ENCODE results near the gene ANKRD37. TPM values are rescaled to one million over a fixed set of nuclear protein-coding genes. Genes with fewer than 3 reads are reported as not detected.

The ANKRD37 gene
- total RNA-seq, 1 experiment from 2014 or later: 3.7 TPM

DNA sequence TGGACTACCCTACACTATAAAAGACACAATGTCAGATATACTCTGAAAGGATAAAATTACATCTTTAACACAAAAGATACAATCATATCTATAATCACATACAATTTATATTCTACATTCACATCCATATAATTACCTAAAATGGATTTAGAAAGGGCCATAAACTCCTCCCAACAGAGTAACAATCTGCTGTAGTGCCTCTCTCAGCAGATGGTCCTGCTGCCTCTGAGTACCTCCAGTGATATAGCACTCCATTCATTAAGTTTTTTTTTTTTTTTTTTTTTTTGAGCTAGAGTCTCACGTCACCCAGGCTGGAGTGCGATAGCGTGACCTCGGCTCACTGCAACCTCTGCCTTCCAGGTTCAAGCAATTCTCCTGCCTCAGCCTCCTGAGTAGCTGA, 7.4 kb downstream of the ANKRD37 start:
- H2BK20ac ChIP-seq (ENCODE audit: low read depth, low read length, poor library complexity, severe bottlenecking): no peak overlapping the region
- H3K79me2 ChIP-seq (ENCODE audit: insufficient read depth, low read length): no peaks in the 10 kb centered on the region
- H2BK120ac ChIP-seq (ENCODE audit: low read depth, low read length, poor library complexity, severe bottlenecking): no peak overlapping the region
- no peak overlapping the region for H2BK5ac ChIP-seq (ENCODE audit: insufficient read length, low read length)
- no peak overlapping the region for H3K18ac ChIP-seq (ENCODE audit: insufficient read length, low read depth, low read length)
- no peaks in the 10 kb centered on the region for H3K4me1 ChIP-seq (ENCODE audit: insufficient read depth, low read length)
- WGBS (ENCODE audit: extremely low coverage, insufficient read length, low lambda C conversion rate): no CpG with 5 or more reads among the region's 4 CpGs
- no peaks in the 10 kb centered on the region for H3K9me3 ChIP-seq (ENCODE audit: control insufficient read depth, low read depth, low read length)
- H3K23me2 ChIP-seq (ENCODE audit: insufficient read length, low read depth, low read length, poor library complexity, severe bottlenecking): no peaks in the 10 kb centered on the region
- H3K9ac ChIP-seq (ENCODE audit: extremely low read depth, insufficient read length, low read length): no peak overlapping the region
- no peak overlapping the region for H3K23ac ChIP-seq (ENCODE audit: insufficient read length, low read depth, low read length)
- TF ChIP-seq, protein P1, sequence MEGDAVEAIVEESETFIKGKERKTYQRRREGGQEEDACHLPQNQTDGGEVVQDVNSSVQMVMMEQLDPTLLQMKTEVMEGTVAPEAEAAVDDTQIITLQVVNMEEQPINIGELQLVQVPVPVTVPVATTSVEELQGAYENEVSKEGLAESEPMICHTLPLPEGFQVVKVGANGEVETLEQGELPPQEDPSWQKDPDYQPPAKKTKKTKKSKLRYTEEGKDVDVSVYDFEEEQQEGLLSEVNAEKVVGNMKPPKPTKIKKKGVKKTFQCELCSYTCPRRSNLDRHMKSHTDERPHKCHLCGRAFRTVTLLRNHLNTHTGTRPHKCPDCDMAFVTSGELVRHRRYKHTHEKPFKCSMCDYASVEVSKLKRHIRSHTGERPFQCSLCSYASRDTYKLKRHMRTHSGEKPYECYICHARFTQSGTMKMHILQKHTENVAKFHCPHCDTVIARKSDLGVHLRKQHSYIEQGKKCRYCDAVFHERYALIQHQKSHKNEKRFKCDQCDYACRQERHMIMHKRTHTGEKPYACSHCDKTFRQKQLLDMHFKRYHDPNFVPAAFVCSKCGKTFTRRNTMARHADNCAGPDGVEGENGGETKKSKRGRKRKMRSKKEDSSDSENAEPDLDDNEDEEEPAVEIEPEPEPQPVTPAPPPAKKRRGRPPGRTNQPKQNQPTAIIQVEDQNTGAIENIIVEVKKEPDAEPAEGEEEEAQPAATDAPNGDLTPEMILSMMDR (conservative IDR thresholded peaks at IDR 0.05): no peak
- H3K56ac ChIP-seq (ENCODE audit: insufficient read length, low read depth, low read length): no peak overlapping the region
- H3K79me1 ChIP-seq (ENCODE audit: insufficient read depth, low read depth, low read length, poor library complexity, severe bottlenecking): no peaks in the 10 kb centered on the region
- peaks cover 3 to 72% (median 66%) of the 10 kb centered on the region in 3 experiments; a peak in 6 of 7 replicates for H3K36me3 Mint-ChIP-seq (ENCODE audit: insufficient read depth in 1 of 3, low read depth in 3 of 3)
- DNase-seq: no peak
- H3K4me3 Mint-ChIP-seq: no peak overlapping the region
- no peak overlapping the region for H2BK15ac ChIP-seq (ENCODE audit: low read depth, low read length)
- H2AFZ ChIP-seq (ENCODE audit: low read length): no peak overlapping the region
- no peaks in the 10 kb centered on the region for H3K27me3 Mint-ChIP-seq (ENCODE audit: low read depth)
- H3K27ac ChIP-seq (ENCODE audit: insufficient read length, low read depth, low read length): no peak overlapping the region
- no peaks in the 10 kb centered on the region for H4K20me1 ChIP-seq (ENCODE audit: control insufficient read depth, insufficient read depth, insufficient read length)
- H4K5ac ChIP-seq (ENCODE audit: insufficient read length, low read depth, low read length): no peak overlapping the region
- peaks cover 0 to 2% of the 10 kb centered on the region in 2 experiments; a peak in 1 of 4 replicates for H3K4me1 Mint-ChIP-seq
- no peaks in the 10 kb centered on the region for H3K9me3 Mint-ChIP-seq
- H3K27ac Mint-ChIP-seq: no peak overlapping the region; a peak in 1 of 7 replicates
- no peak overlapping the region for H2AK5ac ChIP-seq (ENCODE audit: insufficient read length, low read length)
- no peak overlapping the region for H3K4me2 ChIP-seq (ENCODE audit: insufficient read depth, insufficient read length, low read length)
- H3K14ac ChIP-seq (ENCODE audit: insufficient read depth, low read length): no peak overlapping the region
- H4K91ac ChIP-seq (ENCODE audit: insufficient read length, low read depth, low read length): no peak overlapping the region
- no peak overlapping the region for H3T11ph ChIP-seq (ENCODE audit: low read length)
- no peaks in the 10 kb centered on the region for H3K27me3 ChIP-seq (ENCODE audit: insufficient read depth, low read length)
- no peak overlapping the region for H2BK12ac ChIP-seq (ENCODE audit: insufficient read length, low read depth, low read length)
- H4K8ac ChIP-seq (replicated peaks; ENCODE audit: insufficient read length, low read depth, low read length): no peak overlapping the region
- H3K4ac ChIP-seq (ENCODE audit: low read depth, low read length): no peak overlapping the region

Measured in H9 (cell line).